ENCODE results near the gene PERM1. TPM values are rescaled to one million over a fixed set of nuclear protein-coding genes. Genes with fewer than 3 reads are reported as not detected.

Gene PERM1
- total and polyA plus RNA-seq, 2 of the 13 experiments (the other 11 are each of a cell fraction or from before 2014, with no cell fraction given), result 0.04 to 0.29 TPM

DNA sequence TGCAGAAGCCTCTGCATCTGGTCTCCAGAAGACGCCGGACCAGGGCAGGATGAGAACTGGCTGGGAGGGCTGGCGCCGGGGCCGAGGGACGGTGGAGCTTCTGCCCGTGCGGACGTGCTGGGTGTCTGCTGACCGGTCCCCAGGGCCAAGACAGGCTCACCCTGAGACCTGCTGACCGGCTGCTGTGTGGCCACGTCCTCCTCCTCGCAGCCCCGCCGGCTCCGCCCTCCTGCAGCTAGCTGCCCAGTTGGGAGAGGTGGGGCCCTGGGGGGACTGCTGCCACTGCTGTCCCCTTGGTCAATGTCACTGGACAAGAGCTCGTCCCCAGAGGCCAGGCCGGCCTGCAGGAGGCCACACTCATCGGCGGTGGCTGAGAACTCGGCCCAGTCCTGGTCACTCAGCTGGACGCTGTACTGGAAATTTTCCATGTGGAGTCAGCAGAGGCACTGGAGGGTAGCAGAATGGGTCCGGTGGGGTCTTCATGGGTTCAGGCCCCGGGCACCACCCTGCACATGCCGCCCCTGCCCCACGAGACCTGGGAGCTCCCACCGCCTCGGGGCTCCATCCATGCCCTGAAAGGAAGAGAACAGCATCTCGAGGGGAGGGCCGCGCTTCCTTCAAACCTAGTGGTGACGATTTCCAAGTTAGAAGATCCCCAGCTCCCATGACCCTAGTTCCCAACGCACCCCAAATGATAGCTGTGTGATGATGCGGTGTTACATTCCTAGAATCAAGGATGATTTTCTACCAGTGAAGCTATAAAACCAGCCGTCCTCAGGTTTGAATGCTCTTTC lies 1.1 kb downstream of the PERM1 start (continued):
- TF ChIP-seq, protein P1, sequence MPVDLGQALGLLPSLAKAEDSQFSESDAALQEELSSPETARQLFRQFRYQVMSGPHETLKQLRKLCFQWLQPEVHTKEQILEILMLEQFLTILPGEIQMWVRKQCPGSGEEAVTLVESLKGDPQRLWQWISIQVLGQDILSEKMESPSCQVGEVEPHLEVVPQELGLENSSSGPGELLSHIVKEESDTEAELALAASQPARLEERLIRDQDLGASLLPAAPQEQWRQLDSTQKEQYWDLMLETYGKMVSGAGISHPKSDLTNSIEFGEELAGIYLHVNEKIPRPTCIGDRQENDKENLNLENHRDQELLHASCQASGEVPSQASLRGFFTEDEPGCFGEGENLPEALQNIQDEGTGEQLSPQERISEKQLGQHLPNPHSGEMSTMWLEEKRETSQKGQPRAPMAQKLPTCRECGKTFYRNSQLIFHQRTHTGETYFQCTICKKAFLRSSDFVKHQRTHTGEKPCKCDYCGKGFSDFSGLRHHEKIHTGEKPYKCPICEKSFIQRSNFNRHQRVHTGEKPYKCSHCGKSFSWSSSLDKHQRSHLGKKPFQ (CRISPR knock-in tag; IDR thresholded peaks at IDR 0.05; ENCODE audit: insufficient replicate concordance), result no peak
- no peak for TF ChIP-seq MBD4 (IDR thresholded peaks at IDR 0.05; ENCODE audit: borderline replicate concordance, low read length)
- TF ChIP-seq, protein P2, sequence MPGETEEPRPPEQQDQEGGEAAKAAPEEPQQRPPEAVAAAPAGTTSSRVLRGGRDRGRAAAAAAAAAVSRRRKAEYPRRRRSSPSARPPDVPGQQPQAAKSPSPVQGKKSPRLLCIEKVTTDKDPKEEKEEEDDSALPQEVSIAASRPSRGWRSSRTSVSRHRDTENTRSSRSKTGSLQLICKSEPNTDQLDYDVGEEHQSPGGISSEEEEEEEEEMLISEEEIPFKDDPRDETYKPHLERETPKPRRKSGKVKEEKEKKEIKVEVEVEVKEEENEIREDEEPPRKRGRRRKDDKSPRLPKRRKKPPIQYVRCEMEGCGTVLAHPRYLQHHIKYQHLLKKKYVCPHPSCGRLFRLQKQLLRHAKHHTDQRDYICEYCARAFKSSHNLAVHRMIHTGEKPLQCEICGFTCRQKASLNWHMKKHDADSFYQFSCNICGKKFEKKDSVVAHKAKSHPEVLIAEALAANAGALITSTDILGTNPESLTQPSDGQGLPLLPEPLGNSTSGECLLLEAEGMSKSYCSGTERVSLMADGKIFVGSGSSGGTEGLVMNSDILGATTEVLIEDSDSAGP (CRISPR knock-in tag; IDR thresholded peaks at IDR 0.05; ENCODE audit: borderline replicate concordance), result 0 out of 2 replicates have a peak, but pooled peaks have one; percentile 42
- 0 out of 2 replicates have a peak, but pooled peaks have one; percentile 37 for TF ChIP-seq ZNF343 (CRISPR knock-in tag; IDR thresholded peaks at IDR 0.05)
- TF ChIP-seq MEIS1 (CRISPR knock-in tag; IDR thresholded peaks at IDR 0.05; ENCODE audit: borderline replicate concordance), result 0 out of 2 replicates have a peak, but pooled peaks have one; percentile 55
- no peak for TF ChIP-seq ZNF549 (CRISPR knock-in tag; IDR thresholded peaks at IDR 0.05)
- TF ChIP-seq, protein P3, sequence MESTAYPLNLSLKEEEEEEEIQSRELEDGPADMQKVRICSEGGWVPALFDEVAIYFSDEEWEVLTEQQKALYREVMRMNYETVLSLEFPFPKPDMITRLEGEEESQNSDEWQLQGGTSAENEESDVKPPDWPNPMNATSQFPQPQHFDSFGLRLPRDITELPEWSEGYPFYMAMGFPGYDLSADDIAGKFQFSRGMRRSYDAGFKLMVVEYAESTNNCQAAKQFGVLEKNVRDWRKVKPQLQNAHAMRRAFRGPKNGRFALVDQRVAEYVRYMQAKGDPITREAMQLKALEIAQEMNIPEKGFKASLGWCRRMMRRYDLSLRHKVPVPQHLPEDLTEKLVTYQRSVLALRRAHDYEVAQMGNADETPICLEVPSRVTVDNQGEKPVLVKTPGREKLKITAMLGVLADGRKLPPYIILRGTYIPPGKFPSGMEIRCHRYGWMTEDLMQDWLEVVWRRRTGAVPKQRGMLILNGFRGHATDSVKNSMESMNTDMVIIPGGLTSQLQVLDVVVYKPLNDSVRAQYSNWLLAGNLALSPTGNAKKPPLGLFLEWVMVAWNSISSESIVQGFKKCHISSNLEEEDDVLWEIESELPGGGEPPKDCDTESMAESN (CRISPR knock-in tag; conservative IDR thresholded peaks at IDR 0.05), result peak; percentile 91
- TF ChIP-seq GATA4 (IDR thresholded peaks at IDR 0.05; ENCODE audit: borderline replicate concordance, low read depth), result no peak
- TF ChIP-seq HNRNPK (IDR thresholded peaks at IDR 0.05; ENCODE audit: low read depth, low read length, poor library complexity, severe bottlenecking), result no peak
- TF ChIP-seq GATAD2A (CRISPR knock-in tag; IDR thresholded peaks at IDR 0.05), result peak; percentile 34; the same call in 1 of the 2 replicates
- TF ChIP-seq KDM6A (CRISPR knock-in tag; IDR thresholded peaks at IDR 0.05; ENCODE audit: low read depth), result no peak
- peak; percentile 46; the same call in 1 of the 2 replicates for TF ChIP-seq SP4 (CRISPR knock-in tag; IDR thresholded peaks at IDR 0.05)
- no peak for TF ChIP-seq KMT2A (CRISPR knock-in tag; IDR thresholded peaks at IDR 0.05)
- TF ChIP-seq CEBPG (CRISPR knock-in tag; IDR thresholded peaks at IDR 0.05), result no peak
- no peak for TF ChIP-seq ZNF3 (CRISPR knock-in tag; IDR thresholded peaks at IDR 0.05)
- TF ChIP-seq THAP11 (CRISPR knock-in tag; IDR thresholded peaks at IDR 0.05), result no peak
- TF ChIP-seq XBP1 (CRISPR knock-in tag; IDR thresholded peaks at IDR 0.05), result 0 out of 2 replicates have a peak, but pooled peaks have one; percentile 27
- TF ChIP-seq ZBTB8A (CRISPR knock-in tag; IDR thresholded peaks at IDR 0.05; ENCODE audit: borderline replicate concordance, low read depth), result no peak
- no peak for TF ChIP-seq ZNF564 (CRISPR knock-in tag; IDR thresholded peaks at IDR 0.05)
- TF ChIP-seq ARNTL (CRISPR knock-in tag; IDR thresholded peaks at IDR 0.05), result 0 out of 2 replicates have a peak, but pooled peaks have one; percentile 30
- TF ChIP-seq ZNF20 (CRISPR knock-in tag; IDR thresholded peaks at IDR 0.05), result no peak
- no peak for TF ChIP-seq SCMH1 (CRISPR knock-in tag; IDR thresholded peaks at IDR 0.05; ENCODE audit: borderline replicate concordance)
- TF ChIP-seq SATB2 (CRISPR knock-in tag; IDR thresholded peaks at IDR 0.05), result no peak
- TF ChIP-seq ZNF292 (CRISPR knock-in tag; IDR thresholded peaks at IDR 0.05; ENCODE audit: borderline replicate concordance, low read depth), result peak; percentile 67
- TF ChIP-seq ZNF460 (CRISPR knock-in tag; IDR thresholded peaks at IDR 0.05; ENCODE audit: borderline replicate concordance), result no peak
- TF ChIP-seq SIN3A (IDR thresholded peaks at IDR 0.05; ENCODE audit: borderline replicate concordance, low read depth, low read length), result 0 out of 2 replicates have a peak, but pooled peaks have one; percentile 47
